Activated CD8-positive, alpha-beta memory T cell treated with anti-CD3 and anti-CD28 coated beads, Interleukin-2, amount 50 U/mL, for 1 hour (primary cell): Measurements from ENCODE around the gene HBZ.
"Not testable (repeated sequence)": the region's sequence is repeated elsewhere in the genome, so short reads cannot be mapped to it uniquely, and the experiment has no call there.

Experiments used
- DNase-seq: peaks from one replicate; pipeline ENCODE4 v3.0.0-alpha.2; 2020; ENCODE audit errors: extremely low read depth

HBZ gene

GRCh38 chr16:152141-153128 lies at the start of gene HBZ:
TSS of gene HBZ (plus strand) at chr16:152644. CDS start at chr16:152910, 266 bp downstream.
- DNase-seq = no peak

- DNase-seq = no peak
Observed at GRCh38 chr16:104355-104754, 48.1 kb upstream of the HBZ start.

- no peak for DNase-seq
Observed at GRCh38 chr16:104928-105327, 47.5 kb upstream of the HBZ start.

DNA sequence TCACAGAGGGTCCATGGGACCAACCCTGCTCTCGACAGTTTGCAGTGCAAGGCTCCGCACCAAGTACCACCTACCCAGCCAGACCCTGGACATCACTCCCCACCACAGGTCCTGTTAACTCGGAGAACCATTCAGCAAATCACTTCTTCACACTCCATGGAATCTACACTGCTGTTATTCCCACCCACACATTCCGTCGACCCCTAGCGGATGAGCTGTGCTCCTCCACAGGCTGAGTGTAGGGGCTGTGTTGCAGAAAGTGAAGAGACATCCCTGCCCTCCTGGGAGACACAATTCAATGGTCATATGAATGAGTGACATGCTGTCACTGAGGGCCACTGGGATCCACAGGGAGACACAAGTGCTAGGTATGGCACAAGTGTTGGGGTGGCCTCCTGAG lies 46.9 kb upstream of the HBZ start:
- DNase-seq = no peak

DNA sequence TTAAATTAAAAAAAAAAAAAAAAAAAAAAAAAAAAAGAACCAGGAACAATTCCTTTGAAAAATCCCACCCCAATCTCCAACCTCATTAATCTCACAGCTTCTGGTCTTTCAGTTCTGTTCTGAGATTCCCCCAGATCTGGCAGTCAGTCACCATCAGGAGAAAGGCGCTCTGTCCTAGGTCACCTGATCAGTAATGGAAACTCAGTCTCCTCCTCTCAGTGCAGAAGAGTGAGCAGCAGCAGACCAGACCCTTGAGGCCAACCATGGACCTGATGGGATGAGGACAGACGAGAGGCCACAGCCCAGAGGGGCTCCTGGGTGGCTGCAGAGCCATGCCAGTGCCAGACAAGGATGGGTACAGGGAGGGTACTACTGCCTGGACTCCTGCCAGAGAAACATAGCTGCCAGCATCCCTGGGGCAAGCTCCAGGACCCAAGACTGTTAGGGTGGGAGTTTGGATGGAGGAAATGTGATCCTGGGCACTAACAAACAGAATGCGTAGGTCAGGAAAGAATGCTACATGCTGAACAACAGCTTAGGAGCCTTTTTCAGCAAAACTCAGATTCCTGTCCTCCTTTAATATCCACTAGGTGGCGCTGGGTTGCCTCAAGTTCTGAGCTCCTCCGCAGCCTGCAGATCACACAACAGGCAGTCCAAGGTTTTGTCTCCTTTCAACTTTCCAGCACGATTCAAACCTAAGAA lies 45.7 kb upstream of the HBZ start:
- peak; percentile 14 for DNase-seq

DNA sequence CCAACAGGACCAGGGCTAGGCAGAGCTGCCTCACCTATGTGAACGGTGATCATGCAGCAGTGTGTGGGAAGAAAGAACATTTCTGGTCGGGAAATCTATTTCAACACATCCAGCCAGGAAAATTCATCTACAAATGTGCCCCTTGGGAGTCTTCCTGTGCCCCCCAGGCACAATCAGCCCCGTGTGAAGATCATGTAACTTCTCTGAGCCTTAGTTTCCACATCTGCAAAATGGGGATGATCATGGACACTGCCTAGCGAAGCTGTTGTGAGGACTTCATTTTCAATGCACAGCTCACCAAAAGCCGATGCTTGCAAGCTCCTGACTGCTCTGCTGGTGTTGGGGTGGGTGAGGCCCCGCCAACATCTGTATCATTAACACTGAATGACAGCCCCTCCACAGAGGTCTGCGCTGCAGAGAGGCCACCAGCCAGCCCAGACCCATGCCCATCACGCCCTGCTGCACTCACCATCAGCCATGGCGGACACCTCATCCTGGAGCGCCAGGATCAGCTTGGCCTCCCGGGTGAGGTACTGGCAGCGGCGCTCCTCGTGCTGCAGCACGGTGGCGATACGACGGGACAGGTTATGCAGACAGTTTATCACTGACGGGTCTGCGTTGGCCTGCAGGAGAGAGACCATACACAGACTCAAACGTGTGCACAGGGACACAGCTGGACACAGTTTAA lies 40.1 kb upstream of the HBZ start:
- no peak for DNase-seq

- DNase-seq = no peak
Observed at GRCh38 chr16:114327-114726, 38.1 kb upstream of the HBZ start.

DNA sequence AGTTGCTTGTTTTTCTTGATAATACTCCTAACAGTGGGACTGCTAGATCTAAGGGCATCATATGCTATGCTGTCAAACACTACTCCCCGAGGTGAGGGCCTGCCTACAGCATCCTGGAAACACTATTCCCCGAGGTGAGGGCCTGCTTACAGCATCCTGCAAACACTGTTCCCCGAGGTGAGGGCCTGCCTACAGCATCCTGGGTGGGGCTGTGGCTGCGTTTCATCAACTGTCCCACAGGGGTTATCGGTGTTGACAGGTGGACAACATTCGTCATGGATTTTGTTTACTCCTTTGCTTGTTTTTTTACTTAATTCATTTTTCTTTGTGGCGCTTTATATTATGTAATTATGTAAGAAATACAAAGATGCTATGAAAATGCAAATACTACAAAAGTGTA lies 36.4 kb upstream of the HBZ start:
- no peak for DNase-seq

GRCh38 chr16:117379-118365 lies 34.8 kb upstream of the HBZ start:
- peak; percentile 44 for DNase-seq

GRCh38 chr16:118857-119256 lies 33.6 kb upstream of the HBZ start:
- DNase-seq = no peak

DNA sequence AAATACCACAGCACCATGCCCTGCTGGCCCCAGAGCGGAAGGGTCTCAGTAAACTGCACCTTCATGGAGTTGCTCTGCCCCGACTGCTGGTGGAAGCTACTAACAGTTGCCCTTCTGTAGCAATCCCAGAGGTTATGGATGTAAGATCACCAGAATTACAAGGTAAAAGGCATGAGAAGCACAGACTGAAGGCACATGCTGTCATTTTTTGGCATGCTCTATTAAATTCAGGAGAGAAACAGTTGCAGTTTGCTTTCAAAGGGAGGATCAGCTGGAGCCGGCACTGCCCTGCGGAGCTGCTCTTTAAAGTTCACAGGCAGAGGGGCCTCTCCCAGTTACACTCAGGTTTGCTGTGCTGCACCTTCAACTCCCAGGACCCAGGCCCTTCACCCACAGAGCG lies 33.1 kb upstream of the HBZ start:
- DNase-seq = no peak

- DNase-seq = no peak
Observed at GRCh38 chr16:119835-120491, 32.5 kb upstream of the HBZ start.

DNA sequence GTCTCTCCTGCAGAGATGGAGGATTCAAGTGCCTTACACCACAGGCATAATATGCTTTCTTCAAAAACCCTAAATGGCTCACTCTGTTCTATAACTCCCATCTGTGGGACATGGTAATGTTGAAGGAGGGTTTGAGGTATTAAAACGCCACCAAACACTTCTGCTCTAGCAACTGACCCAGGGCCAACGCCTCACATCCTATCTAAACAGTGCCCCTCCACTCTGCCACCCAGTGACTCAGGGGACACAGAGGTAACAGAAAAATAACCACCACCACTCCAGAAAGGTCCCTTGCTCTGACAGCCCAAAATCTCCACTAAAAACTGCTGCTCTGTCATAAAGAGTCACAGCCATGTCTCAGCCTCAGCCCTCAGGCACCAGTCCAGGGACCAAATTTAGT lies 31.7 kb upstream of the HBZ start:
- no peak for DNase-seq

GRCh38 chr16:122361-122760 lies 30.1 kb upstream of the HBZ start:
- no peak for DNase-seq

DNA sequence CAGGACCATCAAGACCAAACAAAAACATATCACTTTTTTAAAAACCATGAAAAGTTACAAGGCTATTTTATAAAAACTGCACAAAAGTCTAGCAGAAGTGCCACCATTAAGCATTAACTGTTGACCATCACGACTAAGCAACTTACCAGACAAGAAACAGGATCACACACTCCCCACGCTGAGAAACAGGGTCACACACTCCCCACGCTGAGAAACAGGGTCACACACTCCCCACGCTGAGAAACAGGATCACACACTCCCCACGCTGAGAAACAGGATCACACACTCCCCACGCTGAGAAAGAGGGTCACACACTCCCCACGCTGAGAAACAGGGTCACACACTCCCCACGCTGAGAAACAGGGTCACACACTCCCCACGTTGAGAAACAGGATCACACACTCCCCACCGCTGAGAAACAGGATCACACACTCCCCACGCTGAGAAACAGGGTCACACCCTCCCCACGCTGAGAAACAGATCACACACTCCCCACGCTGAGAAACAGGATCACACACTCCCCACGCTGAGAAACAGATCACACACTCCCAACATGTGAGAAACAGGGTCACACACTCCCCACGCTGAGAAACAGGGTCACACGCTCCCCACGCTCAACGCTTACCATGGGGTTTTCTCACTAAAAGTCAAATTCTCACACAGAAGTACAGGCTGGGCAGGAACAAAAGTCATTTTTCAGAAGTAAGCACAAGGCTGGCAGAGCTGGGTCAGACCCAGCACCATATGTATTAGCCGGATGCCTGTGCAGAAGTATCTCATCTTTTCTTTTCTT lies 28.7 kb upstream of the HBZ start:
- DNase-seq = not testable (repeated sequence)

- no peak for DNase-seq
Observed at GRCh38 chr16:125011-125410, 27.4 kb upstream of the HBZ start.

- no peak for DNase-seq
Observed at GRCh38 chr16:129075-129474, 23.4 kb upstream of the HBZ start.

GRCh38 chr16:130533-131173 lies 21.8 kb upstream of the HBZ start:
- no peak for DNase-seq

GRCh38 chr16:132120-132519 lies 20.3 kb upstream of the HBZ start:
- no peak for DNase-seq
